ENCODE results near the gene SNCB. TPM values are rescaled to one million over a fixed set of nuclear protein-coding genes. Genes with fewer than 3 reads are reported as not detected.

The SNCB gene
- total and polyA plus RNA-seq, 11 donors, result 0.23 TPM; not detected in 10

DNA sequence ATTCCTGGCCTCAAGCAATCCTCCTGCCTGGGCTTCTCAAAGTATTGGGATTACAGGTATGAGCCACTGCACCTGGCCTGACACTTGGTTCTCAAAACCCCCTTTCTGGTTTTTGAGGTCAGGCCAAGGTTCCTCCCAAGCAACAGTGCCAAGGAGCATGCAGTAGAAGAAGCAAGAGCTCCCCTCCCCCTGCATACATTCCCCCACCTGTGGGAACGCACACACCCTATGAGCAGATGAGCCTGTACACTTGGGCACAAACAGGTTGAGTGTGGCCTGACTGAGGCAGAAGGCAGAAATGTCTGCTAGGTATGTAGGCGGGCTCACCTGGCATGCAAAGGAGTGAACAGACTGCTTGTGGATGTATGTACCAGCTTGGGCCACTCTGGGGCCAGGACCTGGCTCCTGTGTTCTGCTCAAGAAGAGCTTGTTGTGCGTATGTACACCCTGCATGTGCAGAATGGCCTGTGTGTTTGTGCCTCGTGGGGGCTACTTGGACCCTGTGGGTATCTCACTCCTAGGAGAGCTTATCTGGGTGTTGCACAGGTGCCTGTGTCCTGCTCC lies 22.1 kb downstream of the SNCB start:
- no peak for TF ChIP-seq POLR2A (IDR thresholded peaks at IDR 0.05)
- TF ChIP-seq, protein P1, sequence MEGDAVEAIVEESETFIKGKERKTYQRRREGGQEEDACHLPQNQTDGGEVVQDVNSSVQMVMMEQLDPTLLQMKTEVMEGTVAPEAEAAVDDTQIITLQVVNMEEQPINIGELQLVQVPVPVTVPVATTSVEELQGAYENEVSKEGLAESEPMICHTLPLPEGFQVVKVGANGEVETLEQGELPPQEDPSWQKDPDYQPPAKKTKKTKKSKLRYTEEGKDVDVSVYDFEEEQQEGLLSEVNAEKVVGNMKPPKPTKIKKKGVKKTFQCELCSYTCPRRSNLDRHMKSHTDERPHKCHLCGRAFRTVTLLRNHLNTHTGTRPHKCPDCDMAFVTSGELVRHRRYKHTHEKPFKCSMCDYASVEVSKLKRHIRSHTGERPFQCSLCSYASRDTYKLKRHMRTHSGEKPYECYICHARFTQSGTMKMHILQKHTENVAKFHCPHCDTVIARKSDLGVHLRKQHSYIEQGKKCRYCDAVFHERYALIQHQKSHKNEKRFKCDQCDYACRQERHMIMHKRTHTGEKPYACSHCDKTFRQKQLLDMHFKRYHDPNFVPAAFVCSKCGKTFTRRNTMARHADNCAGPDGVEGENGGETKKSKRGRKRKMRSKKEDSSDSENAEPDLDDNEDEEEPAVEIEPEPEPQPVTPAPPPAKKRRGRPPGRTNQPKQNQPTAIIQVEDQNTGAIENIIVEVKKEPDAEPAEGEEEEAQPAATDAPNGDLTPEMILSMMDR (IDR thresholded peaks at IDR 0.05), result no peak
- peaks cover 0 to 17% (median 3%) of the 10 kb centered on the region in 9 donors for H3K27me3 ChIP-seq
- H3K27ac ChIP-seq, result no peak overlapping the region
- intact Hi-C loops (cut with DNase I), result no loop called here
- H3K4me1 ChIP-seq, result peaks cover 0 to 18% (median 5%) of the 10 kb centered on the region in 12 donors
- ATAC-seq (no peak), DNase-seq (no peak)
- no peak overlapping the region for H3K4me3 ChIP-seq
- 88 to 98% (median 90%) methylated on average over 4 of the region's 4 CpGs for WGBS, 4 donors
- no peaks in the 10 kb centered on the region for H3K36me3 ChIP-seq
- H3K9me3 ChIP-seq, result no peaks in the 10 kb centered on the region

DNA sequence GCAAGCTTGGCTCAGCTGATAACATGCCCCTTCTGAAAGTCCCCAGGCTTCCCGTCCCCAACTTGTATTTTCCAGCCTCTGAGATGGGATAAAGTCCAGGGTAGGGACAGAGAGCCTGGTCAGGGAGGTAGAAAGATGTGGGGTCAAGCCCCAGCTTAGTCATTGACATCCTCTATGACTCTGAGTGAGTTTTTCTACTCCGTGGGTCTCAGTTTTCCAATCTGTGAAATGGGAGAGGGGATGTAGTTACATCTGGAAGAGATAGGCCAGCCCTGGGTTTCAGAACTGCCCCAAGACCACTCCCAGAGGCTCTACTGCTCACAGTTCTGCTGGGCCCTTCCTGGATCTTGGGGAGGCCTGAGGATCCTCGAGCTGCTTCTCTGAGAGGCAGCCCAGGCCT lies 23.5 kb downstream of the SNCB start:
- Histone ChIP-seq H3K27ac (no peak overlapping the region), H3K27me3 (peaks cover 0 to 9% (median 0%) of the 10 kb centered on the region in 9 donors), H3K4me3 (no peak overlapping the region), H3K9me3 (no peaks in the 10 kb centered on the region), H3K36me3 (no peaks in the 10 kb centered on the region), H3K4me1 (peaks cover 0 to 18% (median 5%) of the 10 kb centered on the region in 12 donors)
- intact Hi-C loops (cut with DNase I), result no loop called here
- 70 to 86% (median 81%) methylated on average over 3 of the region's 3 CpGs for WGBS, 4 donors
- ATAC-seq (no peak), DNase-seq (no peak)
- TF ChIP-seq, protein P1 (IDR thresholded peaks at IDR 0.05), result no peak
- no peak for TF ChIP-seq POLR2A (IDR thresholded peaks at IDR 0.05)

DNA sequence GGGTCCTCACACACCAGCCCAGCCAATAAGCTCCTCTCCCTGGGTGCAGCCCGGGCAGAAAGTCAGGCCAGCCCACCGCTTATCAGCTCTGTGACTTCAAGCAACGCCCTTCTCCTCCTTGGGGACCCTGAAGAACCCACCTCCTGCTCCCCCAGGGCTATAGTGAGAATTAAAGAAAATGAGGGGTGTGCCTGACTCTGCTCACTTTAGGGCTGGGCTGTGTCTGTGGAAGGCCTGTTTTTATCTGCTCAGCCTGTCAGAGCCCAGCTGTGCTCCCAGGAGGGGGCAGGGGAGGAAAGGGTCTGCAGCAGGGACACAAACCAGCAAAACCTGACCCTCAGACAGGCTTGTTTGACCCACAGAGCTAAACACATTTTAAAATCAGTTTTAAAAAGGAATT lies 24.3 kb downstream of the SNCB start:
- peaks cover 0 to 18% (median 5%) of the 10 kb centered on the region in 12 donors for H3K4me1 ChIP-seq
- intact Hi-C loops (cut with DNase I), result no loop called here
- no peak for TF ChIP-seq POLR2A (IDR thresholded peaks at IDR 0.05)
- TF ChIP-seq, protein P1 (IDR thresholded peaks at IDR 0.05), result no peak
- DNase-seq (no peak), ATAC-seq (no peak)
- no peaks in the 10 kb centered on the region for H3K9me3 ChIP-seq
- WGBS, 4 donors, result 41 to 60% (median 55%) methylated on average over 1 to 3 of the region's 3 CpGs
- no peak overlapping the region for H3K27ac ChIP-seq
- peaks cover 0 to 7% (median 0%) of the 10 kb centered on the region in 9 donors for H3K27me3 ChIP-seq
- no peaks in the 10 kb centered on the region for H3K36me3 ChIP-seq
- H3K4me3 ChIP-seq, result no peak overlapping the region

DNA sequence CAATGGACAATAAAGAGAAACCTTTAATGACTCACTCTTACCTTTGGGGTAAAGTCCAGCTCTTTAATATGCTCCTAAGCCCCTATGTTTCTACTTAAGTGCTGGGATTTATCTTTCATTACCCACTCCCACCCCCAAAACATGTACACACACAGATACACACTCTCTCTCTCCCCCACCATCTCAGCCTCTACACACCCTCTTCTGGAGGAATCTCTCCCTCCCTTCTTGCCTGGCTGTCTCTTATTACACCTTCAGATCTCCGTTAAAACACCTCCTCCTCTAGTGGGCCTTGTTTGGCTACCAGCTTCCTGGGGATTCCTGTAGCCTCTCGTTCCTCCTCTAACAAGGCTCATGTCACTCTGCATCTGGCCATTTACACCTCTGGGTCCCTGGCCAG lies 27.2 kb downstream of the SNCB start:
- ATAC-seq, result no peak
- intact Hi-C loops (cut with DNase I), result no loop called here
- Histone ChIP-seq H3K4me3 (no peak overlapping the region), H3K27ac (no peak overlapping the region), H3K36me3 (no peaks in the 10 kb centered on the region), H3K4me1 (no peaks in the 10 kb centered on the region), H3K9me3 (no peaks in the 10 kb centered on the region), H3K27me3 (peaks cover 0 to 4% (median 0%) of the 10 kb centered on the region in 9 donors)
- no peak for TF ChIP-seq POLR2A (IDR thresholded peaks at IDR 0.05)
- TF ChIP-seq, protein P1 (IDR thresholded peaks at IDR 0.05), result no peak
- no peak for DNase-seq
- WGBS, 4 donors, result 19 to 26% (median 25%) methylated on average over 2 of the region's 2 CpGs
